GM21447 (cell line): ENCODE data around the gene SEMA3D.

ENCODE experiments used
- ATAC-seq: cut with Tn5 transposase; IDR thresholded peaks from one replicate; pipeline ENCODE4 v1.9.1; 2021; ENCODE audit not compliant: unreplicated experiment

The SEMA3D gene

GRCh38 chr7:85184599-85185423 is 2.0 kb downstream of the SEMA3D start:
- no peak for ATAC-seq

- ATAC-seq, result no peak
These were observed 3.6 kb downstream of the SEMA3D start for GRCh38 chr7:85183296-85183695.

GRCh38 chr7:85178531-85179298 is 8.1 kb downstream of the SEMA3D start:
- no peak for ATAC-seq

DNA sequence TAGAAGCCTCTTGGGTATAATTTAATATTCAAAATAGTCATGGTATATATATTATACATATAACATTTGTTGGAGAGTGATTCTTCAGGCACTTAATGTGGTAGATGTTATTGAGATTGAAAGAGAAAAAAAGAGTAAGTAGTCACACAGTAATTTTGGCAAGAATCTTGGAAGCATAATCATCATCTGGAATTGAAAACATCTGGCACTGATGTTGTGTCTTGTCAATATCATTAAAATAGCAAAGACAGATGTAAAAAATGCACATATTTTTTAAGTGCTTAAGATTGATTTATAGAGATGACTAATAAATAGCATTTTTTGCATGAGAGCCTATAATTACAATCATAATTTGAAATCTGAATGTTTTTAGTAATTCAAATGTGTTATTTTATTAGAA is 9.5 kb downstream of the SEMA3D start:
- ATAC-seq, result no peak

GRCh38 chr7:85176197-85176596 is 10.7 kb downstream of the SEMA3D start:
- ATAC-seq, result no peak

DNA sequence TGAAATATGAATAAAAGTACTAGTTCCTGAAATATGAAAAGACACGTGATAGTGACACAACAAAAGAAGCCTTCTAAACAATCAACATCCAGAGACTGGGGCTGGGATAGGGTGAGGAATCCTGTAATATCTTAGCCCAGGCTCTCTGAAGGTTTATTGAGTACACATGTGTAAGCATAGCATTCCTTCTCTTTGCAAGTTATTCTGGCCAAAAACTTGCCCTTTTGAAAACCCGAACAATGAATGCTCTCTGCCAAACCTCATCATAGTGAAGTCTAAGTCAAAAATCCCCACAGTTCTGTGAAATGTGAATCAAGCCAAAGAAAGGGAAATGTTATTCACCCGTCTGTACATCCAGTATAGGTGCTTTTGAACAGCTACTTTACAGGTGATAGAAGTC is 11.6 kb downstream of the SEMA3D start:
- no peak for ATAC-seq

DNA sequence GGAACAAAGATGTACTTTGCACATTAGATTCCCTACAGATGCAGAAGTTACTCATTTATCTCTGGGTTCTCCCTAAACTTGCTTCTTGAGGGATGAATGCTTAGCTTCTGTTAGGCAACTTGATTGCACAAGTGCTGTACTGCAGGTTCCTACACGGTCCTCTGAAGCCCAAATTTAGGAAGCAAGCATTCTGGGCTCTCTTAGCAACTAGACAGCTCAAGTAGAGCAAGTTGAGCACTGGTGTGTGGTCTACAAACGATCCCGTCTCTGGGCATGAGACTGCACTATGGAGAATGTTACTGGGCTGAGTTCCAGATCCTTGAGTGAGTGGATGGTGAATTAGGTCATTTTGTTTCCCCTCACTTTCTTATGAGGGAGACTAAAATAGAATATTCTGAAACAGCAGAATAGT is 14.3 kb downstream of the SEMA3D start:
- ATAC-seq, result no peak

DNA sequence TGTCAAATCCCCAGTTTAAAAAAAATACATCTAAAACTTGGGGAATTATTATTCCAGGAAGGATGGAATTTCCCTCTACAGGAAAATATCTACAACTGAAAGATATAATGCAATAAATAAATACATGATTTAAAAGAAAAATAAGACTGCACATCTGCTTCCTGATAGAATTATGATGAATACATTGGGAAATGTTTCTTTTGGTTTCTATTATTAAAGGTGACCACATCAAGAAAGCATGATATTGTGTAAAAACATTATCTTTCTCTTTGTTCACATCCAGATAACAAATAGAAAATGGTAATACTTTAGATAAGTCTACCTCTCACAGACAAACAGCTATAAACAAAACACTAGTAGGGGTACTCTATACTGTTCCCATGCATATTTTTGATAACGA is 19.2 kb downstream of the SEMA3D start:
- ATAC-seq, result no peak

DNA sequence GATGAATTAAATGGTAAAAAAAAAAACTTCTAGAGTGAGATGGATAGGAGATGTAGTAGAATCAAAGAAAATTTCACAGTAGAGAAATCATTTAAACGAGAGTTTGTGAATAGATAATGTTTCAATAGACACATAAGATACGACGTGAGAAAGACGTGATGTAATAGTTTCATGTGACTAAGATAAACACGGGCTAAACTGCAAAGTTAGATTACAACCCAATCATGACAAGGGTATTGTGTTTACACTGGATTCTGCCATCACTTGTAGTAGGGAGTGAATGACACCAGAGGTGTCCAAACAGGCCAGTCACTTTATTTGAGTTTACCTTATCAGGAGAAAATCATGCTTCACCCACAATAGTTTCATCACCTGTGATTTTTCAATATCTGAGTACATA is 21.6 kb downstream of the SEMA3D start:
- ATAC-seq, result no peak

DNA sequence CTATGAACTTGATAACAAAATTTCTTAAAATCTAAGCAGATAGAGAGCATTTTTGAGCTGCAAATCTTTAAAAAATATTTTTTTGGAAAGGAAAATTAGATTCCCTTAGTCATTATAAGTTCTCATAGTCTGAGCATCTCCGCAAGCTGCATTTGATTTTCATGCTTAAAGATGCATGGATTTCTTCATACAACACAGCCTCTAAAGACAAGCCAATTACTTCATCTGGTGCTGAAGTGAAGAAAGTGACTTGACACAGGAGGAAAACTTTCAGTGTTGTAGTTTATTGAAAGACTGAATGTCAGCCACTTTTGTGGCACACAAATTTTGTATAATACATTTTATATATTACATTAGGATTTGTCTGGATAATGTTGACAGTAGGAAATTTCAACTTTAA is 22.5 kb downstream of the SEMA3D start:
- no peak for ATAC-seq

DNA sequence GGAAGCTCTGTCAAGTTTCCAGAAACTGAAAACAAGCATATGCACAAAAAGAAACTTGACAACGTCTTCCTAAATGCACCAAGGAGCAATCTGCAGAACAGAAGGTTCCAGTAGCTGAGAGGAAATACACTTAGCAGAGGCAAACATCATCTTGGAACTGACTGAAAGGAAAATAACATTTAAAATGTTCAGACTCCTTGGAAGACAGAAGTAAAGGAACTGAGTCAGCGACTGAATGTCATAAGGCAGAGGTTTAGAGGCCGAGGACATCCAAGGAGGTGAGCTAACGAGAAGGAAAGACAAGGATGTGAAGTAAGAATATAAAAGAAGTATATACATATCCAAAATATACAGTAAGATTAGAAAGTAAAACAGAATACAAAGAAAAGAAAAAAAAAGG is 24.1 kb downstream of the SEMA3D start:
- no peak for ATAC-seq

DNA sequence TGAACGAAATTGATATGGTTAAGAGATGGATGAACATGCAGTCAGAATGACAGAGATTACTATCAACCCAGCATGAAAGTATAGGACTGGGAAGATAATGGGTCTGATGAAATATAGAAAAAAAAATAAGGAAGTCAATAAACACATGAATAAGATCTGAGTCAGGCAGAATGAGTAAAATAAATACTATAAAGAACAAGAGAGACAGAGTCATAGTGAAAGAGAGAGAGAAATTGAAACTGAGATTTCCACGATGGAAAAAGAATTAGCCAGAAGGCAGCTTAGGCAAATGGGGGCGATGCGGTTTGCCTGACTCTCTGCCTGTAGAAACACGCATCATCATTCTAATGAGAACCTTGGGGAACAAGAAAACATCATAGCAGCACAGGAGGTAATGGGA is 26.6 kb downstream of the SEMA3D start:
- peak; percentile 86 for ATAC-seq

DNA sequence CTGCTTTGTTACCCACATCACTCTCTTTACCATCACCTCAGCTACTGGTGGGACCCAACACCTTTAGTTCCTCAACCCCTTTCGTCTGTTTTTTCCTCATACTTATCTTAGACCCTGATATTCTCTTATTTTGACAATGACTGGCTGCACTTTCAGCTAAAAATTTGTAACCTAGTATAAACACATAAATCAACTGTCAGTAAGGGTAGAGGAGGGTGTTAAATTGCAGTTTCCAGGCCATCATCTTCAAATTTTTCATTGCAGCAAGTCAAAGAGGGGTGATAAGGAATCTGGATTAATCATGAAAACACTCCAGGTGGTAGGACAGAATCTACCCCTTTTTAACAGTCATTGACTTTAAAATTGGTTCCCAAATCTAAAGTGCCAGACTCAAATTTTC is 27.9 kb downstream of the SEMA3D start:
- ATAC-seq, result no peak

DNA sequence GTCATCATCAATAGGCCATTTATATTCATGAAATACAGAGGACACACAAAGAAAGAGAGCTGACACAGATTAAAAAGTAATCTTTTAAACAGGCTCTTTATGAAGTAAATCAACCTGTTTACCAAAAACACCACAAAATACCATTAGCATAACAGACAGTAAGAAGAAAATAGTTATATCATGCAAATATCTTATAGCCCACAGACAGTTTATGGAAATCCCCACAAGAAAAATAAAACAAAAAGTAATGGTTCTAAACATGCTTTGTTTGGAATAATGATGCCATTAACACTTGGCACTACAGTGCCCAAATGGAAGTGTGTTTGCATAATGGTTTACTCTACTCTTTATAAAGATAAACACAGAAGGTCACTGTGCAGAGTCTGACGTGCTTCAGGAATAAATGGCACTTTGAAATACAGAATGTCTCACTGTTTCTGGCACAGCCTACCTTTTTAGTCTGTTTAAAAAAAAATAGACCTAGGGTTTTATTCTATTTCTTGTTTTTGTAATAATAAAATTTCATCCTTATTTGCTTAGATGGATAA is 30.1 kb downstream of the SEMA3D start:
- ATAC-seq, result no peak

- no peak for ATAC-seq
These were observed 32.4 kb downstream of the SEMA3D start for GRCh38 chr7:85154282-85154937.

- ATAC-seq, result no peak
These were observed 33.1 kb downstream of the SEMA3D start for GRCh38 chr7:85153715-85154114.

DNA sequence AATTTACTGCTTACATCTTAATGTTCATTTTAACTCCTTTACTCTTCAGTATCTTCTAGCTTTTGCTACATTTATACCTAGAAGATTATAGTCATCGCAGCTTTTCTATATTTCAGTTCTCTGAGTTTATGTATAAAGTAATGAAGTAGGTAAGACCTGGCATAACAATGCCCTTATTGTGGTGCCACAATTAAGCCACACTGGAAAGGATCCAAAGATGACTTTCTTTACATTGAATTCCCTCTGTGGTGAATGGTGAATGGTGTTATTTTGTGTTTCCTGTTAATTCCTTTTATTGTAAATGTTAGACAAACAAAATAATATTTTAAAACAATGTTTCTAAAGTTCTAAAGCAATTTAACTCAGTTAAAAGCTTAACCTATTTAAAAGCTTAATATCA is 36.2 kb downstream of the SEMA3D start:
- no peak for ATAC-seq

DNA sequence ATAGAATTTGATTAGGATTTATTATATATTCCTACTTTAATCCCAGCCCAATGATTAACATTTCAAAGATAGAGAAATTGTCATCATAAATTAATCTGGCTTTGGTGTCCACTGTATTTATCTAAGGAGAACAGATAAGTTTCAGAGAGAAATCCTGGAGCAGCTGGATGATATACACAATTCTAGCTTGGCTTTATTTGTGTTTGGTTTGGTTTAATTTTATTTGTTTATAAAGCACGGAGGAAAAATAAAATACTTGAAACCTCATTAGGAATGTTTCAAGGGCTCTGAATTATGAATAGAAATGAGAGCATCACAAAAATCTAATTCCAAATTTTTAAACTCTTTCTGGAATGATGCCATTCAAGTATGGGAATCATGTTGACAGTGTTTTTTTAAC is 42.1 kb downstream of the SEMA3D start:
- no peak for ATAC-seq

DNA sequence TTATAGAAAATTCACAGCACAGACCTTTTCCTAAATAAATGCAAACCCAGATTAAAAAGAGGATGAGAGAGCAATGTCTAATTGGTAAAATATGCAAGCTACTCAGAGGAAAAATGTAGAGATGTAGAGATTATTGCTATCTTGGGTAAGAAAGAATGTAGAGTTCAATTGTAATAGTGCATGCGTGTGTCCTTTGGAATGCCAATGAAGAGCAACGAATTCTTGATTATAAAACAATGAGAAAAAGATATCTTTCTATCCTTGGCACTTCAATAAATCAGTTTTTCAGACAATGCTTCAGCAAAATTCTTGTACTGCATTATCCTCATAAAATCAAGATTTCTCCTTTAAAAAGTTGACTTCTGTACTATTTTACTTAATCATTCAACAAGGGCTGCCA is 50.9 kb downstream of the SEMA3D start:
- ATAC-seq, result no peak

DNA sequence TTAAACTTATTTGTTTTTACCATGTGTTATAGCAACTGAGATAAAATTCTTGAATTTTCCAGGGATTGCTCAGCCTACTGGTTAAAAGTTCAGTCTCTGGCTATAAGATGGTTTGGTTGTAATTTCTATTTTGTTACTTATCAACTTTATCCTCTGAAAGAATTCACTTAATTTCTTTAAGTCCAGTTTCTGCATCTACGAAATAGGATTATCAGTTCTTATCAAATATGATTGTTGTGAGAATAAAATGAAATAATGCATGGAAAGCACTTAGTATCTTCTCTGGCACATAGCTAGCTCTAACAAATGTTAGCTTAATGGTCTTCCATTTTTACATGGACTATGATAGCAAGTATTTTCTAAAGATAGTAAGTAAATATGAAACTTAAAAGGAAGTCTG is 53.3 kb downstream of the SEMA3D start:
- ATAC-seq, result no peak

DNA sequence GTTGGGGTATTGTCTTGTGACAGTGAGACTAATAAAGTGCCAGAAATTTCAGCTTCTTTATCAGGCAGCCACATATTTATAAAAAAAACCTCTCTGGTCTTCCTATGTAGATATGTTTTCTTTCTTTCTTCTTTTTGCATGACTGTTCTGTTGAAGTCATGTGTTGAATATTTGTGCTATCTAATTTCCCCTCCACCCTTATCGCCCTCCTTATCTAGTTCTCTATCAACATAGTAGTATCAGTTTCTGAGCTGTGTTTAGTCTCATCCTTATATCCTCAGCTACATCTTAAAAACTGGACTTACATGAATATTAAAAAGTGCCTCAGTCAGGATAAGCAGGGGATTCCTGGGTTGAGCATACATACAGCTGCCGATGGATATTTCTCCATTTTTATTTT is 53.9 kb downstream of the SEMA3D start:
- ATAC-seq, result no peak

- no peak for ATAC-seq
These were observed 56.2 kb downstream of the SEMA3D start for GRCh38 chr7:85130702-85131101.
